AG20443 (cell line): ENCODE results near the gene PRKD2.

Source experiments
- DNase-seq: peaks from one replicate; pipeline ENCODE4 v3.0.0; 2012; ENCODE audit warnings: low spot score, mixed read lengths

PRKD2 gene

DNA sequence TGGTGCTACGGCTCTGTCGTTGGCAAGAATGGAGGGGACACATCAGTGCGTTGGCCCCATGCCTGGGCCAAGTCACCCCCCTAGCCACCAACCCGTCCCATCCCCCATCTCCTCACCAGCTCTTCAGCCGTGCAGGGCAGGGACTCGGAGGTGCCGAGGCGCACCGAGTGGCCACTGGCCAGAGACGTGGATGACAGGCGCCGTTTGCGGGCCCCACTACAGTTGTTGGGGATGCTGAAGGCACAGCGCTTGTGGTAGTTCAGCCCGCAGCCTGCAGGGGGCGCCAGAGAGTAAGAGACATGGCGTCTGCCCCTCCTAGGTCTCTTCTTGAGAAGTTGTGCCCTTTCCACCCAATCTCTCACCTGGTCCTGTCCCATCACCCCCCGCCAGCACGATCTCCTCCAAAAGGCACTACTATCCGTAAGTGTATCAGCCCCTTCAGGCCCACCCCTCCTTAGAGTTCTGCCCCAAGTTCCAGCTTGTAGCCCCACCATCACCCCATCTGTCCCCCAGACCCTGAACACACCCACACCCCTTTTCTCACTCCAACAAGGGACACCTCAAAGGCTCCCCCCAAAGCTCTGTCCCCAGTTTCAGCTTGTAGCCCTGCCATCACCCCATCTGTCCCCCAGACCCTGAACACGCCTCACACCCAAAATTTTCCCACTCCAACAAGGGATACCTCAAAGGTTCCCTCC lies 12.4 kb downstream of the PRKD2 start:
- peak; percentile 89 for DNase-seq

DNA sequence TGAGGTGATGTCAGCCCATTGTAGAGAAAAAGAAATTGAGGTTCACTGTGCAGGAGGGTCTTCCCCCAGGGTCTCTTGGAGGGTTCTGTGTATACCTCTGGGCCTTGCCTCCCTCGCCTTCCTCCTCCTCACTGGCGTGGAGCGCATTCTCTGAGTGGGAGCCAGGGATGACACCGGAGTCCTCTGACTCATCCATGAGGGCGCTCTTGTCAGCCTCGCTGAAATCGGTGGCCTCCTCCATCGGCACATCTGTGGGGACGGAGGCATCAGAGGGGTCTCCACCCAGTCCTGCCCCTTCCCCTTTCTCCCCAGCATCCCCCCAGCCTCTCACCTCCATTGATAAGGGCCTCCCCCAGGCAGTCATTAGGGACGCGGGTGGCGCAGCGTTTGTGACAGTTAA lies 16.2 kb downstream of the PRKD2 start:
- no peak for DNase-seq

- no peak for DNase-seq
Observed at GRCh38 chr19:46698395-46699321, 18.3 kb downstream of the PRKD2 start.

GRCh38 chr19:46697204-46697960 lies 19.5 kb downstream of the PRKD2 start:
- peak; percentile 96 for DNase-seq

DNA sequence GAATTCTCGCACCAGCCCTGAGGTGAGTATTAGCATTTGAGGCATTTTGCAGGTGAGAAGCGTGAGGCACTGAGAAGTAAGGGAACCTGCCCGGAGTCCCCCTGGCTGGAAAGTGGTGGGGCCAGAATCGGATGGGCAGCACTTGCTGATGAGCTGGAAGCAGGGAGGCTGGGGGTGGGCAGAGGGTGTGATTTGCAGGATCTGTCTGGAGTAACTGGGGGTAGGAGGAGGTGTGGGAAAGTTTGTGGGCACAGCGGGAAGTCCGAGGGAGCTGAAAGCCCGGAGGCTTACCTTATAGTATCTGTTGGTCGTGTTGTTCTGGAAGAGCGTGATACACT lies 20.1 kb downstream of the PRKD2 start:
- DNase-seq = no peak

DNA sequence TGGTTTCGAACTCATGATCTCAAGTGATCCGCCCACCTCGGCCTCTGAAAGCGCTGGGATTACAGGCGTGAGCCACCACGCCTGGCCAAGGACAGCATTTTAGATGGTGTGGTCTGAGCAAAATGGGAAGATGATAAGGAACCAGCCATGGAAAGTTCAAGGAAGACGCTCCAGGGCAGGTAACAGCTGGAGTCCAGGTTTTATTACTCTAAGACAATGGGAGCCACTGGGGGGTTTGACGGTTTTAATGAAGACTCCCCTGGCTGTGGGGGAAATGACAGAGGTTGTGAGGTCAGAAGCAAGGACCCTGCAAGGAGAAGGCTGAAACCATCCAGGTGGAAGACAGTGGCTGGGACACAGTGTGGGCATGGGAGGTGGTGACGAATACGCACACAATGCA lies 20.9 kb downstream of the PRKD2 start:
- no peak for DNase-seq

- DNase-seq = peak; percentile 7
Observed at GRCh38 chr19:46693760-46694159, 23.2 kb downstream of the PRKD2 start.

DNA sequence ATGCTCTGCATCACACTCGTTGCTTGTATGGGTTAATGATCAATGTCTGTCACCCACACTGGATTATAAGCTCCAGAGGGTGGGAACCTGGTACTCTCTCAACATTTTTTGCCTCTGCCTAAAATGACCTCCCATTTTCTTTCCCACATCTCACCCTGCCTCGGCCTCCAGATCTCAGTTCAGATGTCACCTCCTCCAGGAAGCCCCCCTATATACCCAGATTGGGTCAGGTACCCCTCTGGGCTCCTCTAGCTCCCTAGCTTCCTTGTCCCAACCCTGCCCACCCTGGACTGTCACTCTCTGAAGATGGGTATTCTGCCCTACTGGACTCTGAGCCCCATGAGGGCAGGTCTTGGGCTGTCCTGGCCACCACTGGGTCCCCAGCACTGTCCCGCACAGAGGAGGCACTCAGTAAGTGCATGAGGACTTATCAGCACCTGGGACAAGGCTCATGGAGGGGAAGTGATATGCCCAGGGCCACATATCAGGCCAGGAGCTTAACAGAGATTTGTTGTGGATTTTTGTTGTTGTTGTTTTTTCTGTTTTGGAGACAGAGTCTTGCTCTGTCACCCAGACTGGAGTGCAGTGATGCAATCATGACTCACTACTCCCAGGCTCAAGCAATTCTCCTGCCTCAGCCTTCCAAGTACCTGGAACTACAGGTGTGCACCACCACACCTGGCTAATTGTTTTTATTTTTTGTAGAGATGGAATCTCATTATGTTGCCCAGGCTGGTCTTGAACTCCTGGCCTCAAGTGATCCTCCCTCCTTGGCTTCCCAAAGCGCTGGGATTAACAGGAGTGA lies 23.8 kb downstream of the PRKD2 start:
- DNase-seq = peak; percentile 6

GRCh38 chr19:46691948-46692347 lies 25.0 kb downstream of the PRKD2 start:
- peak; percentile 4 for DNase-seq

- DNase-seq = peak; percentile 8
Observed at GRCh38 chr19:46691104-46691503, 25.8 kb downstream of the PRKD2 start.

DNA sequence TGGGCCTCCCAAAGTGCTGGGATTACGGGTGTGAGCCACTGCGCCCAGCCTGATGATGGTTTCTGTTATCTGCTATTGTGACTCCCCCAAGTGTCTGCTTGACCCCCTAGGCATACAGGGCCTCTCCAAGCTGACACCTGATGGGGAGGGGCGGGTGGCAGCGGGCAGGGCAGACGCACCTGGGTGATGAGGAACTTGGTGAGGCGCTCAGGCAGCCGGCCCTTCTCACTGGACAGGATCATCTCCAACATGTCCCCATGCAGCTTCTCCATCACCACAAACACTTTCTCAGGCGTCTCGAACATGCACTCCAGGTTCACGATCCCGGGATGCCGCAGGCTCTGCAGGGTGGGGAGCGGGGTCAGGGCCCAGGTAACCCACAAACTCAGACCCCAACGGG lies 27.6 kb downstream of the PRKD2 start:
- DNase-seq = peak; percentile 3

DNA sequence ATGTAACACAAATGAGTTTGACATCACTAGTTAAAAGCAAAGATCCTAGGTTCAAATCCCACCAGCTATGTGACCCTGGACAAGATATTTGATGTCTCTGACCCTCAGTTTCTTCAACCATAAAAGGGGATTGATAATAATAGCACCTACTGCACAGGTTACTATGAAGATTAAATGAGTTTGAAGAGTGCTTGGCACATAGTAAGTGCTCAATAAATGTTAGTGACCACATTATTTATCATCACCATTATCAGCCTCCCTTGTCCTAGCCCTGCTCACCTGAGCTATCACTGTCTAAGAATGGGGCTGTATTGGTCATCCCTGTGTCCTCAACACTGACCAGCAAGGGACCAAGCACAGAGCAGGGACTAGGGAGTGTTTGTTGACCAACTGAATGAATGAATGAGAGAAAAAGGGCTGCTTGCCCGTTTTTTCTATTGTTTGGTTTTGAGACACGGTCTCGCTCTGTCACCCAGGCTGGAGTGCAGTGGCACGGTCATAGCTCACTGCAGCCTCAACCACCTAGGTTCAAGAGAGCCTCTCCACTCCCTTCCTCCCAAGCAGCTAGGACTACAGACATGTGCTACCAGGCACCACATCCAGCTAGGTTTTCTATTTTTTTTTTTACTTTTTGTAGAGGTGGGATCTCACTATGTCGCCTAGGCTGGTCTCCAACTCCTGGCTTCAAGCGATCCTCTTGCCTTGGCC lies 29.3 kb downstream of the PRKD2 start:
- no peak for DNase-seq

- DNase-seq = no peak
Observed at GRCh38 chr19:46685189-46685588, 31.7 kb downstream of the PRKD2 start.

- peak; percentile 65 for DNase-seq
Observed at GRCh38 chr19:46678110-46678732, 38.7 kb downstream of the PRKD2 start.

DNA sequence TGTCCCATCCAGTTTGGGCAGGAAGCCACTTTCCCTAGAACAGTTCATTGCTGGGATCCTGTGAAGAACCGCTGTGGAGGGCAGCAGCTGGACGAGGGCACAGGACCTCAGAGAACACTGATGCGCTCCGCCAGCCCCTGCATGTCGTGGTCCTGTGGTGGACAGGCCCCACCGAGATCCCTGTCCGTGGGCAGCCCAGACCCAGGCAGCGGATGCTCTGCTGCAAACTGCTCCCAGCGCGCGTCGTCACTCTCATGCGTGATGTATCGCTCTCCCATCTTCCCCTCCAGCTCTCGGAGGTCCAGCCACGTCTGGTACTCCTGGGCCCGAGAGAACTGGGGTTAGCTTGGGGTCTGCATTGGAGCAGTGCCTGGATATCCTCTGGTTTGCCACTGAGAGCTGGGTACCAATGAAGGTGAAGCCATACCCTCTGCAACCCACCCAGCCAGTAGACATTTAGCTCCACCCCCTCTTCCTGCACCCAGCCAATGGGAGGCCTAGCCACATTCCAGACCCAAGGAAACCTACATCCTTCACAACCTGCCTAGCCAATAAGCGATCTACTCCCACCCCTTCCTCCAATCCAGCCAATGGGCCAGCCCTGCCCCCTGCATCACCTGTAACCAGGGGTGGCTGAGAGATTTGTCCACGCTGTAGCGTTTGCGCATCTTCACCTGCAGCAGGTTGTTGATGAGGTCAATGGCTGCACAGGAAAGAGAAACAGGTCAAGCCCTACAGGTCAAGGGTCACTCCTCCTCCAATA lies 42.3 kb downstream of the PRKD2 start:
- no peak for DNase-seq

DNA sequence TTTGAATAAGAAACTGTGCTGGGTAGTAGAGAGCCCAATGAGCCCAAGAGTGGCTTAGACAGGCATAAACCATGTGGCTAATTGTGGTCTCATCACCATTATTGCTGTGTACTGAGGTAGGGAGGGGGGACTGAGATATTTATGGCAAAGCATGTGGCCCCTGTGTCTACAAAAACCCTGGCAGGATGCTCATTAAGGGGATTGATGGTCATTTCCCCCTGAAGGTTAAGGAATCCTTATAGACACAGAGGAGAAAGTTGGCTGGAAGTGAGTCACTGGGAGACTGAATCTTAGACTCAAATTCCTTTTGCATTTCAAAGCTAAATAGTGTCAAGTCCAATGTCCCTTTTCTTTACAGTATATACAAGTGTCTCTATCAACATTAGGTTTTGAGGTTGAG lies 46.1 kb downstream of the PRKD2 start:
- DNase-seq = peak; percentile 34

DNA sequence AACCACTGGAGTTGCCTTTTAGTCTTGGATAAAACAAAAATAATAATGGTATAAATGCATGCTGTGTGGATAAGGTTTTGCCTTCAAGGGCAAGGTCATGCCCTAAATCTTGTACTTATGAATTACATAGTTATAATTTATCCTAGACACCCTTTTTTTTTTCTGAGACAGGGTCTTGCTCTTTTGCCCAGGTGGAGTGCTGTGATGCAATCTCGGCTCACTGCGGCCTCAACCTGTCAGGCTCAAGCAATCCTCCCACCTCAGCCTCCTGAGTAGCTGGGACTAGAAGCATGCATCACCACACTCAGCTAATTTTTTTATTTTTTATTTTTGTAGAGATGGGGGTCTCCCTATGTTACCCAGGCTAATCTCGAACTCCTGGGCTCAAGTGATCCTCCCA lies 48.3 kb downstream of the PRKD2 start:
- DNase-seq = no peak

DNA sequence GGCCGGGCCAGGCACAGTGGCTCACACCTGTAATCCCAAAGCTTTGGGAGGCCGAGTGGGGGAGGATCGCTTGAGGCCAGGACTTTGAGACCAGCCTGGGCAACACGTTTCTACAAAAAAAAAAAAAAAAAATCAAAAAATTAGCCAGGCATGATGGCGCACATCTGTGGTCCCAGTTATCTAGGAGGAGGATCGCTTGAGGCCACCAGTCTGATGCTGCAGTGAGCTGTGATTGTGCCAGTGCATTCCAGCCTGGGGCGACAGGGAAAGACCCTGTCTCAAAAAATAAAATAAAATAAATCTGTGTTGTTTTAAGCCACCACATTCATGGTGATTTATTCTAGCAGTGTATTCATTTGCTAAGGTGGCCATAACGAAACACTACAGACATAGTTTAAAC lies 51.8 kb downstream of the PRKD2 start:
- no peak for DNase-seq

DNA sequence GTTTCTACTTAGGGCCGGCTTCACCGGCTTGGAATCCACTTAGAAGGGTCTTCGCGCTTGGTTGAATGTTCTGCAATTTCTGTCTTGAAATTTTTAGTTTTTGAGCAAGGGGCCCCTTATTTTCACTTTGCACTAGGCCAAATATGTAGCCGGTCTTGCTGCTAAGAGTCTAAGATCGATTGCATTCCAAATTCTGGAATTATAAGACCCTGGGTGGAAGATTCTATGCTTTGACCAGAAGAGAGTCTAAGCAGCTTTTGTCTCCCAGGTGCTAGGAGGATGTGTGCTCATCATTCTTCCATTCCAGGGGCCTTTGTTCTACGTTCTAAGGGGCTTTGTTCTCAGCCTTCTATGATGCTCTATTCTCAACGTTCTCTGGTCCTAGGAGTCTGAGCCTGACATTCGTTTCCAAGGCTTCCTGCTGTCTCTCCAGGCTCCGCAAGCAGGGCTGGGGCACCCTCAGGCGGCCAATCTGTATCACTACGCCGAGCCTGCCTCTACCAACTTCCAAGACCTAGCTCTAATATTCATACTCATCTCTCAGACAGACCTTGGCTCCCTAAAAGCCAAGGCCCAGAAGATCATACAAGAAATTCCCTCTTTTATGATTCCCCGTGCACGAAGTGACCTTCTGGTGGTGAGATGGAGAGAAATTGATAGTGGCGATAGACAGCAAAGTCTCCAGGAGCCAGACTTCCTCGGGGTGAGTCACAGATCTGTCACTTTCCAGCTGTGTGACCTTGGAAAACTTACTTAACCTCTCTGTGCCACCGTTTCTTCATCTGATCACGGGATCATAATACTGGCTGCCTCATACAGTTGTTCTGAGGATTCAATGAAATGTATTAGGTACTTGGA lies 55.0 kb downstream of the PRKD2 start:
- DNase-seq = peak; percentile 90
